IMR-90 (cell line): ENCODE results near the gene PRDM2. TPM values are rescaled to one million over a fixed set of nuclear protein-coding genes. Genes with fewer than 3 reads are reported as not detected.
A peak's percentile ranks its signal among the peaks of the same experiment; 100 is the strongest.
"Not testable (repeated sequence)": the region's sequence is repeated elsewhere in the genome, so short reads cannot be mapped to it uniquely, and the experiment has no call there.

Experiments used
- ATAC-seq: fragments of 200-7000 bp; cut with Tn5 transposase; 2 replicates; pipeline ENCODE4 v1.9.1; 2020; ENCODE audit warnings: low read depth, mild to moderate bottlenecking, moderate library complexity
- BruUV-seq: library from RNA; stranded (reverse); fragments of 400-500 nt; replicated peaks from 2 replicates; lab custom pipeline; 2021; lab: Mats Ljungman, UMichigan
- CTCF ChIA-PET: fragments of 300-600 bp; formaldehyde crosslinking; extraction: SDS; loops from one replicate; lab custom pipeline; 2021; ENCODE audit warnings: antibody characterized with exemption; lab: Yijun Ruan, JAX
- POLR2A ChIA-PET: fragments of 300-600 bp; sonication (Branson Sonifier 250); formaldehyde crosslinking; loops from one replicate; lab custom pipeline; 2022; ENCODE audit warnings: antibody characterized with exemption; ENCODE audit not compliant: unreplicated experiment; lab: Charles Lee
- DNase-seq: peaks from one replicate; pipeline ENCODE4 v3.0.0; 2013
- H2AFZ ChIP-seq: replicated peaks from 2 replicates; pipeline ENCODE3; 2013; ENCODE audit warnings: low read length, mild to moderate bottlenecking; ENCODE audit not compliant: poor library complexity
- H2AK5ac ChIP-seq: 2 replicates; pipeline ENCODE4 v1.6.1; 2013; ENCODE audit warnings: low read depth, low read length, inconsistent platforms
- H2AK9ac ChIP-seq: replicated peaks from 2 replicates; pipeline ENCODE3; 2013; ENCODE audit warnings: mild to moderate bottlenecking, low read depth, low read length, moderate library complexity; ENCODE audit not compliant: poor library complexity
- H2BK120ac ChIP-seq: 2 replicates; pipeline ENCODE4 v1.6.1; 2013; ENCODE audit warnings: low read depth, low read length, inconsistent platforms
- H2BK15ac ChIP-seq: 3 replicates; pipeline ENCODE4 v1.6.1; 2013; ENCODE audit warnings: low read depth, low read length, inconsistent platforms
- H2BK20ac ChIP-seq: 2 replicates; pipeline ENCODE4 v1.6.1; 2013; ENCODE audit warnings: low read depth, mild to moderate bottlenecking, inconsistent platforms, low read length, moderate library complexity
- H2BK5ac ChIP-seq: 2 replicates; pipeline ENCODE4 v1.6.1; 2013; ENCODE audit warnings: mild to moderate bottlenecking, low read depth, low read length, inconsistent platforms; ENCODE audit not compliant: poor library complexity, severe bottlenecking
- H3K14ac ChIP-seq: replicated peaks from 2 replicates; pipeline ENCODE4 v1.6.1; 2013; ENCODE audit warnings: low read depth, low read length, inconsistent platforms
- H3K18ac ChIP-seq: 2 replicates; pipeline ENCODE4 v1.6.1; 2013; ENCODE audit warnings: low read depth, low read length, control low read depth
- H3K23ac ChIP-seq: 2 replicates; pipeline ENCODE4 v1.6.1; 2013; ENCODE audit warnings: low read depth, low read length, inconsistent platforms
- H3K27ac ChIP-seq: 2 replicates; pipeline ENCODE4 v1.5.1; 2013; ENCODE audit warnings: mild to moderate bottlenecking, control low read depth, low read length; ENCODE audit not compliant: insufficient read depth
- H3K27me3 ChIP-seq: 2 replicates; pipeline ENCODE4 v1.6.1; 2013; ENCODE audit warnings: low read length; ENCODE audit not compliant: control insufficient read depth, insufficient read depth
- H3K36me3 ChIP-seq: 2 replicates; pipeline ENCODE4 v1.6.1; 2013; ENCODE audit warnings: low read length, mixed read lengths; ENCODE audit not compliant: control insufficient read depth, insufficient read depth
- H3K4ac ChIP-seq: 2 replicates; pipeline ENCODE4 v1.6.1; 2013; ENCODE audit warnings: low read depth, low read length, inconsistent platforms
- H3K4me1 ChIP-seq: 2 replicates; pipeline ENCODE4 v1.6.1; 2013; ENCODE audit warnings: low read length, mixed read lengths; ENCODE audit not compliant: control insufficient read depth, insufficient read depth
- H3K4me2 ChIP-seq: 2 replicates; pipeline ENCODE4 v1.6.1; 2013; ENCODE audit warnings: low read depth, mild to moderate bottlenecking, control low read depth, low read length, moderate library complexity
- H3K4me3 ChIP-seq: 2 replicates; pipeline ENCODE4 v1.5.1; 2013; ENCODE audit warnings: low read depth, mild to moderate bottlenecking, control low read depth, low read length, moderate library complexity; ENCODE audit not compliant: insufficient read depth
- H3K56ac ChIP-seq: 2 replicates; pipeline ENCODE4 v1.6.1; 2013; ENCODE audit warnings: low read length, inconsistent platforms; ENCODE audit not compliant: insufficient read depth; ENCODE audit errors: extremely low read depth
- H3K79me1 ChIP-seq, 2 experiments: 2 replicates each; pipeline ENCODE4 v1.6.1; 2013; ENCODE audit warnings: low read length in 2 of 2, inconsistent platforms in 1 of 2, low read depth in 1 of 2
- H3K9ac ChIP-seq: 2 replicates; pipeline ENCODE4 v1.6.1; 2013; ENCODE audit warnings: low read depth, low read length, control low read depth
- H3K9me1 ChIP-seq: 2 replicates; pipeline ENCODE4 v1.6.1; 2013; ENCODE audit warnings: low read length, inconsistent platforms; ENCODE audit not compliant: insufficient read depth
- H3K9me3 ChIP-seq: 2 replicates; pipeline ENCODE4 v1.6.1; 2013; ENCODE audit warnings: low read length; ENCODE audit not compliant: control insufficient read depth, insufficient read depth
- H4K20me1 ChIP-seq: 2 replicates; pipeline ENCODE4 v1.6.1; 2013; ENCODE audit warnings: low read length, inconsistent platforms; ENCODE audit not compliant: insufficient read depth
- H4K5ac ChIP-seq: 2 replicates; pipeline ENCODE4 v1.6.1; 2013; ENCODE audit warnings: mild to moderate bottlenecking, low read depth, low read length, control low read depth
- H4K8ac ChIP-seq, 2 experiments: 2 replicates each; pipeline ENCODE4 v1.6.1; 2013; ENCODE audit warnings: low read depth in 2 of 2, low read length in 2 of 2, control low read depth in 1 of 2, inconsistent platforms in 1 of 2
- H4K91ac ChIP-seq: 2 replicates; pipeline ENCODE4 v1.6.1; 2013; ENCODE audit warnings: low read depth, low read length, inconsistent platforms; ENCODE audit not compliant: insufficient read depth
- FOS ChIP-seq: fragments of 150-350 bp; IDR thresholded peaks from 2 replicates; pipeline ENCODE4 v1.6.1; 2016; ENCODE audit warnings: low read depth, low read length
- MXI1 ChIP-seq: IDR thresholded peaks from 2 replicates; pipeline ENCODE4 v1.6.1; 2012; ENCODE audit warnings: low read depth, mild to moderate bottlenecking, low read length, moderate library complexity, borderline replicate concordance
- WGBS, 2 experiments: methylation state at CpG; one replicate each; pipeline versions ENCODE4 v1.1.5 to v1.1.7; 2013; ENCODE audit warnings: missing lambda C conversion rate in 2 of 2; ENCODE audit not compliant: insufficient read length in 1 of 2; ENCODE audit errors: extremely low coverage in 2 of 2; 5-methylcytosine and 5-hydroxymethylcytosine counted together
- dilution Hi-C: fragments of 300-500 bp; cut with HindIII; formaldehyde crosslinking; loops from one replicate; pipeline ENCODE4 v1.14.3; 2018; ENCODE audit warnings: low sequenced_read_pairs; ENCODE audit not compliant: unreplicated experiment
- in situ Hi-C: fragments of 300-500 bp; cut with MboI; formaldehyde crosslinking; loops from 3 replicates; pipeline ENCODE4 v1.14.3; 2019; ENCODE audit warnings: low sequenced_read_pairs, inconsistent platforms, mixed read lengths
- intact Hi-C: fragments of 100-400 bp; cut with micrococcal nuclease; formaldehyde crosslinking; loops from 2 replicates; pipeline ENCODE4 v1.10.0; 2022
- polyA plus RNA-seq, 3 experiments: library from polyadenylated mRNA; depleted of rRNA; stranded (reverse); fragments of >200 nt; gene quantifications; 2 replicates each; pipeline ENCODE4 v1.2.3, GENCODE V29; 2012; ENCODE audit warnings: low replicate concordance in 1 of 3
- total RNA-seq: library from RNA; depleted of rRNA; stranded (reverse); fragments of >200 nt; gene quantifications from 2 replicates; pipeline ENCODE4 v1.2.3, GENCODE V29; 2012
- TF ChIP-seq, protein P1 (sequence below): conservative IDR thresholded peaks from 2 replicates; pipeline ENCODE4 v1.5.1; 2012; ENCODE audit warnings: mild to moderate bottlenecking, low read depth, low read length, improper control_type of control experiment

Gene PRDM2
- total and polyA plus RNA-seq, 2 of the 4 experiments (the other 2 are of a cell fraction), result 3.4 to 8.9 TPM

DNA sequence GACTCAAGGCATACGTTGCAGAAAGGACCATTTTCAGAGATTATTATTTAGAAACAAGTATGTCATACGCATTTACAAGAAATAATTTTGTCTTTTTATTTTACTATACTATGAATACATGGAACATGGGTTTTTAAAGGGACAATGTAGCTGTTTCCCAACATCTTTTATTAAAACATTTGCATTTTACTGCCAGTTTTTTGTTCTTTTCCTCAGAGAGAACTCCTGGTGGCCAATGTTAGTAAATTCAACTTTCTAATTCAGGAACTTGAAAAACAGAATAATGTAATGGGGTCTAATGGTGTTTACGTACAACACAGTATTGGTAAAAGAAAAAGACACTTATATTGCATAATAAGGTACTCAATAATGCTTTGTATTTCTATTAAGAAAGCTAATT lies 14.9 kb downstream of the PRDM2 start:
- Histone ChIP-seq H2AFZ (no peak overlapping the region), H3K4me1 (no peaks in the 10 kb centered on the region; the same call in 1 of the 2 replicates), H2BK20ac (no peak overlapping the region), H3K27ac (no peak overlapping the region), H3K9ac (no peak overlapping the region), H3K36me3 (no peaks in the 10 kb centered on the region), H3K9me1 (no peaks in the 10 kb centered on the region), H3K79me1 (peaks cover 6 to 11% of the 10 kb centered on the region in 2 experiments; a peak in 2 of 4 replicates), H2BK15ac (no peak overlapping the region), H2AK5ac (no peak overlapping the region), H3K14ac (no peak overlapping the region), H3K23ac (no peak overlapping the region), H3K4me3 (no peak overlapping the region), H4K91ac (no peak overlapping the region), H4K8ac (no peak overlapping the region), H2BK120ac (no peak overlapping the region), H4K5ac (no peak overlapping the region), H2AK9ac (no peak overlapping the region), H3K56ac (no peak overlapping the region), H3K4me2 (no peak overlapping the region), H2BK5ac (no peak overlapping the region), H4K20me1 (no peaks in the 10 kb centered on the region; the same call in 1 of the 2 replicates), H3K9me3 (no peaks in the 10 kb centered on the region), H3K18ac (no peak overlapping the region), H3K27me3 (no peaks in the 10 kb centered on the region), H3K4ac (no peak overlapping the region)
- ChIA-PET POLR2A (interaction anchor here (0.7 kb wide), 1 partner anchor 1364 kb away, joined by 3 read pairs; no protein-coding TSS in a partner anchor), CTCF (interaction anchor here (0.9 to 1.7 kb wide), 2 partner anchors 10 to 41 kb away, joined by 3 to 5 read pairs; no protein-coding TSS in a partner anchor)
- DNase-seq, result no peak
- in situ Hi-C loops (no loop called here), dilution Hi-C loops (no loop called here), intact Hi-C loops (no loop called here)
- ATAC-seq, result no peak
- TF ChIP-seq, protein P1, sequence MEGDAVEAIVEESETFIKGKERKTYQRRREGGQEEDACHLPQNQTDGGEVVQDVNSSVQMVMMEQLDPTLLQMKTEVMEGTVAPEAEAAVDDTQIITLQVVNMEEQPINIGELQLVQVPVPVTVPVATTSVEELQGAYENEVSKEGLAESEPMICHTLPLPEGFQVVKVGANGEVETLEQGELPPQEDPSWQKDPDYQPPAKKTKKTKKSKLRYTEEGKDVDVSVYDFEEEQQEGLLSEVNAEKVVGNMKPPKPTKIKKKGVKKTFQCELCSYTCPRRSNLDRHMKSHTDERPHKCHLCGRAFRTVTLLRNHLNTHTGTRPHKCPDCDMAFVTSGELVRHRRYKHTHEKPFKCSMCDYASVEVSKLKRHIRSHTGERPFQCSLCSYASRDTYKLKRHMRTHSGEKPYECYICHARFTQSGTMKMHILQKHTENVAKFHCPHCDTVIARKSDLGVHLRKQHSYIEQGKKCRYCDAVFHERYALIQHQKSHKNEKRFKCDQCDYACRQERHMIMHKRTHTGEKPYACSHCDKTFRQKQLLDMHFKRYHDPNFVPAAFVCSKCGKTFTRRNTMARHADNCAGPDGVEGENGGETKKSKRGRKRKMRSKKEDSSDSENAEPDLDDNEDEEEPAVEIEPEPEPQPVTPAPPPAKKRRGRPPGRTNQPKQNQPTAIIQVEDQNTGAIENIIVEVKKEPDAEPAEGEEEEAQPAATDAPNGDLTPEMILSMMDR, result peak; percentile 20; the same call in 1 of the 2 replicates
- TF ChIP-seq FOS (no peak), MXI1 (no peak)
- no TSS peak for BruUV-seq
- no CpG with 5 or more reads among the region's 3 CpGs for WGBS, 2 experiments

- dilution Hi-C loops, H3K9me1 ChIP-seq, H2BK15ac ChIP-seq, in situ Hi-C loops, H2AFZ ChIP-seq, H3K23ac ChIP-seq, DNase-seq, H3K9ac ChIP-seq, H4K8ac ChIP-seq, H4K5ac ChIP-seq, H3K4me1 ChIP-seq, H2BK20ac ChIP-seq, BruUV-seq, H3K14ac ChIP-seq, ATAC-seq, H3K27me3 ChIP-seq, H4K91ac ChIP-seq, H3K4ac ChIP-seq, POLR2A ChIA-PET, H3K9me3 ChIP-seq, H4K20me1 ChIP-seq, H2BK120ac ChIP-seq, H3K18ac ChIP-seq, H2AK9ac ChIP-seq, H3K36me3 ChIP-seq, H3K56ac ChIP-seq, H2BK5ac ChIP-seq, H3K4me3 ChIP-seq, H3K27ac ChIP-seq, intact Hi-C loops, H3K4me2 ChIP-seq, H2AK5ac ChIP-seq: not testable (repeated sequence)
- peaks cover 10 to 11% of the 10 kb centered on the region in 2 experiments; a peak in 2 of 4 replicates for H3K79me1 ChIP-seq
- CTCF ChIA-PET, result interaction anchor here (0.9 to 1.7 kb wide), 2 partner anchors 9 to 41 kb away, joined by 3 to 5 read pairs; no protein-coding TSS in a partner anchor
- WGBS, 2 experiments, result no CpG with 5 or more reads among the region's 9 CpGs
These were observed 15.8 kb downstream of the PRDM2 start for GRCh38 chr1:13715616-13716287.
